ENCODE results near the gene AHNAK.
"Not testable (repeated sequence)": the region's sequence is repeated elsewhere in the genome, so short reads cannot be mapped to it uniquely, and the experiment has no call there.

AHNAK gene

DNA sequence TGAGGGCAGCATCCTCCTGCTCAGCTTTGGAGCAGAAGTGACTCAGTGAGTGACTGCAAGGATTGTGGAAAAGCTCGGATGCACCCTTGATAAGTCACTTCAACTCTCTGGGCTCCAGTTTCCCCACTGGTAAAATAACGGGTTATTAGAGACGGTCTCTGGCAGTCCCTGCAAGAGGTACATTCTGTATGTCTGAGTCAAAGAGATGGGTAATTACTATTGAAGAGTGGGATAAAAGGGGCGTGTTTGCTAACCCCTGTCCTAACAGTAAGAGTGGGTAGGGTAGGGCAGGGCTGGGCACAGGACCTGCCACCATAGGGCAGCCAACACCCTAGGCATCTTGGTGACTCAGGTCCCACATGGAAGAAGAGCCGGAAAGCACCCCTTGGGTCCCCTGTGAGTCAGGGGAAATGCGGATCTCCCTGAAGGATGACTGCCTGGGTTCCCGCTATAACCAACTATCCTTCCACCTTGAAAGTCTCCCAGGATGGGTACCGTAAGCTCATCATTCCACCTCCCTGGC, 7.3 kb upstream of the AHNAK start:
- H3K27ac ChIP-seq (ENCODE audit: insufficient read depth in 1 of 2, low read depth in 1 of 2, low read length in 2 of 2, poor library complexity in 1 of 2, severe bottlenecking in 2 of 2), result peak overlapping the region; percentile 96 to 97
- DNase-seq, result peak in 2 of 3 donors; percentile 19 to 30

DNA sequence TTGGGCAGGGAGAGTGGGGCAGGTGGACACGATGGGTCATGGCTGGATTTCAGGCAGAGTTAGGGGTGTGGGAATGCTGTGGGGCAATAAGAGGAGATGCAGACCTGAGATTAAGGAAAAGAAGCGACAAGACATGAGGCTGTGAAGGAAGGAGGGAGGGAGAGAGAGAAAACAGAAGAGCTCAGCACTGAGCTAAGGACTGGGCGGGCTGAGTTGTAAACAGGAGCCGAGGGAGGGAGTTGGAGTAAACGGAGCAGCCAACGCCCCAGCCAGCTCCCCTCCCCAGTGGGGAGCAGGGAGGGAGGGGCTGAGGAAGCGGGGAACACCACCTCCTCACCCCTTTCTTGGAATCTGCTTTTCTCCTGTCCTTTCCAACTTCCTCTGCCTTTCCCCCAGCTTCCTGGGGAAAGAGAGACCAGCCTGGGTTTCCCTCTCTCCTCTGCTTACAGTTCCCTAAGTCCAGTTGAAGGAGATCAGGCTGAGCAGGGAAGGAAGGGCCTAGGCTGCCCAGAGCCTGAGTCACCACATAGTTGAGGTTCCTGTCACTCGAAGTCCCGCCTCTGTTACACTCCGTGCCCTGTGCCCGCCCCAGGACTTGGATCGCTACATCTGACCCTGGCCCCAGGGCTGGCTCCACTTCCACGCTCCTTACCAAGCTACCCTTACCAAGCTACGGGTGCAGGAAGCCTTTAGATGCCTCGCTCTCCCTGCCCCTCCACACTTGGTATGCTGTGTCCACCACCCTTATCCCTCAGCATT, 6.7 kb upstream of the AHNAK start:
- H3K4me1 ChIP-seq (ENCODE audit: control extremely low read depth in 1 of 4, control insufficient read depth in 4 of 4, insufficient read depth in 4 of 4, low read length in 3 of 4), result peaks cover 19 to 90% (median 76%) of the 10 kb centered on the region in 4 experiments
- peak overlapping the region; percentile 96 to 97 for H3K27ac ChIP-seq (ENCODE audit: insufficient read depth in 1 of 2, low read depth in 1 of 2, low read length in 2 of 2, poor library complexity in 1 of 2, severe bottlenecking in 2 of 2)
- H3K27me3 ChIP-seq (replicated peaks in 2 of 5; ENCODE audit: control insufficient read depth in 4 of 5, insufficient read depth in 5 of 5, low read length in 4 of 5), result peaks cover 0 to 3% (median 0%) of the 10 kb centered on the region in 5 experiments
- CTCF ChIA-PET, result interaction anchor here (0.7 to 19.4 kb wide), 10 partner anchors 10 to 189 kb away, joined by 3 to 283 read pairs (median 4); partner anchors contain the start of genes AHNAK and EEF1G
- DNase-seq, result peak; percentile 72 to 87 (median 86)
- no peaks in the 10 kb centered on the region for H3K9me3 ChIP-seq (ENCODE audit: control extremely low read depth in 1 of 5, control insufficient read depth in 4 of 5, insufficient read depth in 2 of 5, low read depth in 1 of 5, low read length in 4 of 5)
- peaks cover 0 to 1% (median under 1%) of the 10 kb centered on the region in 4 experiments for H3K36me3 ChIP-seq (ENCODE audit: control insufficient read depth in 4 of 4, insufficient read depth in 4 of 4, low read length in 3 of 4)
- 0% methylated on average over 8 of the region's 15 CpGs for WGBS (ENCODE audit: insufficient coverage)
- POLR2A ChIA-PET, result interaction anchor here (1.0 kb wide), 1 partner anchor 288 kb away, joined by 3 read pairs; no protein-coding TSS in a partner anchor
- H3K4me3 ChIP-seq (ENCODE audit: control insufficient read depth in 1 of 7, extremely low read depth in 1 of 7, insufficient read depth in 4 of 7, low read depth in 2 of 7, low read length in 6 of 7), result peak overlapping the region in 5 of 7 experiments; percentile 11 to 69 (median 44)

More for the DNA sequence above, 7.3 kb upstream of the AHNAK start:
- Histone ChIP-seq H3K27me3 (replicated peaks in 2 of 5; ENCODE audit: control insufficient read depth in 4 of 5, insufficient read depth in 5 of 5, low read length in 4 of 5) (peaks cover 0 to under 1% (median 0%) of the 10 kb centered on the region in 5 experiments), H3K4me3 (ENCODE audit: control insufficient read depth in 1 of 7, extremely low read depth in 1 of 7, insufficient read depth in 4 of 7, low read depth in 2 of 7, low read length in 6 of 7) (peak overlapping the region in 2 of 7 experiments; percentile 66 to 69), H3K36me3 (ENCODE audit: control insufficient read depth in 4 of 4, insufficient read depth in 4 of 4, low read length in 3 of 4) (peaks cover 0 to 7% (median 3%) of the 10 kb centered on the region in 4 experiments), H3K9me3 (ENCODE audit: control extremely low read depth in 1 of 5, control insufficient read depth in 4 of 5, insufficient read depth in 2 of 5, low read depth in 1 of 5, low read length in 4 of 5) (no peaks in the 10 kb centered on the region), H3K4me1 (ENCODE audit: control extremely low read depth in 1 of 4, control insufficient read depth in 4 of 4, insufficient read depth in 4 of 4, low read length in 3 of 4) (peaks cover 19 to 93% (median 82%) of the 10 kb centered on the region in 4 experiments)
- POLR2A ChIA-PET, result interaction anchor here (2.3 kb wide), 1 partner anchor 9 kb away, joined by 10 read pairs; no protein-coding TSS in a partner anchor
- WGBS (ENCODE audit: insufficient coverage), result 97% methylated on average over 4 of the region's 8 CpGs
- CTCF ChIA-PET, result interaction anchor here (1.1 to 19.4 kb wide), 6 partner anchors 12 to 159 kb away, joined by 3 to 283 read pairs (median 4); partner anchors contain the start of gene AHNAK

DNA sequence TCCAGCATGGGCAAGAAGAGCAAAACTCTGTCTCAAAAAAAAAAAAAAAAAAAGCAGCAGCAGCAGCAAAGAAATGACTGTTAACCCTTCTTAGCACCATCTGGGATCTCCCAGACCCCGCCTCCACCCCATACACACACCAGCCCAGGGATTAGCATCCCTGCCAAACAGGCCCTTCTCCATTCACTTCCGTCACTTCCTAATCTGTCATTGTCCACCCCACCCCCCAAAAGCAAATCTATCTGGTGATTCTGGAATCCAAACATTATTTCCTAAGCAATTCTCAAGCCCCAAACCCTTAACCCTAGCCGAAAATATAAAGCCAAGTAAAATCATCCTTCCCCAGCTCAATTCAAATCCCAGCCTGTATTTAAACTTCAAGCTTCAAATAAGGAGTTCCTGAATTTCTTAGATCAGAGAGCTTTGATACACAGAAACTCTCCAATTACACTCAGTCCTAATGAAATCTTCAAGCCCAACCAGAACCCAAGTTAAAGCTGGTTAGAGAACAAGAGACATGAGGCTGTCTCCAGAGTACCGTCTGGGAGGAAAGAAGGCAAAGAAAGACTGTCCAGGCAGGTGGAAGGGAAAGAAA, 6.0 kb upstream of the AHNAK start:
- H3K36me3 ChIP-seq (ENCODE audit: control insufficient read depth in 4 of 4, insufficient read depth in 4 of 4, low read length in 3 of 4), result no peaks in the 10 kb centered on the region
- ChIA-PET CTCF (interaction anchor here (0.7 to 19.4 kb wide), 10 partner anchors 11 to 189 kb away, joined by 3 to 283 read pairs (median 4); partner anchors contain the start of genes AHNAK and EEF1G), POLR2A (interaction anchor here (0.6 to 1.6 kb wide), 4 partner anchors 9 to 289 kb away, joined by 3 to 5 read pairs (median 3); partner anchors contain the start of gene TTC9C)
- peak overlapping the region in 5 of 7 experiments; percentile 11 to 69 (median 44) for H3K4me3 ChIP-seq (ENCODE audit: control insufficient read depth in 1 of 7, extremely low read depth in 1 of 7, insufficient read depth in 4 of 7, low read depth in 2 of 7, low read length in 6 of 7)
- H3K27me3 ChIP-seq (replicated peaks in 2 of 5; ENCODE audit: control insufficient read depth in 4 of 5, insufficient read depth in 5 of 5, low read length in 4 of 5), result peaks cover 0 to 3% (median 0%) of the 10 kb centered on the region in 5 experiments
- no peaks in the 10 kb centered on the region for H3K9me3 ChIP-seq (ENCODE audit: control extremely low read depth in 1 of 5, control insufficient read depth in 4 of 5, insufficient read depth in 2 of 5, low read depth in 1 of 5, low read length in 4 of 5)
- no peak for DNase-seq
- H3K27ac ChIP-seq (ENCODE audit: insufficient read depth in 1 of 2, low read depth in 1 of 2, low read length in 2 of 2, poor library complexity in 1 of 2, severe bottlenecking in 2 of 2), result peak overlapping the region; percentile 96 to 97
- peaks cover 18 to 90% (median 74%) of the 10 kb centered on the region in 4 experiments for H3K4me1 ChIP-seq (ENCODE audit: control extremely low read depth in 1 of 4, control insufficient read depth in 4 of 4, insufficient read depth in 4 of 4, low read length in 3 of 4)
- WGBS (ENCODE audit: insufficient coverage), result 26% methylated on average over 2 of the region's 4 CpGs

DNA sequence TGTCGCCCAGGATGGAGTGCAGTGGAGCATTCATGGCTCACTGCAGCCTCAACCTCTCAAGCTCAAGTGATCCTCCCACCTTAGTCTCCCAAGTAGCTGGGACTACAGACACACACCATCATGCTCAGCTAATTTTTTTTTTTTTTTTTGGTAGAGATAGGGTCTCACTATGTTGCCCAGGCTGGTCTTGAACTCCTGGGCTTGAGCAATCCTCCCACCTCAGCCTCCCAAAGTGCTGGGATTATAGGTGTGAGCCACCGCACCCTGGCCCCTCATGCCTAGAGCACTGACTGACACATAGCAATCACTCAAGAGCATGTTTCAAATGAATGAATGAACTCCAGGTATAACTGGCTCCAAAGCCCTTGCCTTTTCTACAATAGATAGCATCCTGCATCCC, 3.9 kb upstream of the AHNAK start:
- POLR2A ChIA-PET; H3K4me3 ChIP-seq (ENCODE audit: control insufficient read depth in 1 of 7, extremely low read depth in 1 of 7, insufficient read depth in 4 of 7, low read depth in 2 of 7, low read length in 6 of 7); H3K27me3 ChIP-seq (replicated peaks in 2 of 5; ENCODE audit: control insufficient read depth in 4 of 5, insufficient read depth in 5 of 5, low read length in 4 of 5); H3K27ac ChIP-seq (ENCODE audit: insufficient read depth in 1 of 2, low read depth in 1 of 2, low read length in 2 of 2, poor library complexity in 1 of 2, severe bottlenecking in 2 of 2); H3K9me3 ChIP-seq (ENCODE audit: control extremely low read depth in 1 of 5, control insufficient read depth in 4 of 5, insufficient read depth in 2 of 5, low read depth in 1 of 5, low read length in 4 of 5); DNase-seq; H3K36me3 ChIP-seq (ENCODE audit: control insufficient read depth in 4 of 4, insufficient read depth in 4 of 4, low read length in 3 of 4): not testable (repeated sequence)
- CTCF ChIA-PET, result interaction anchor here (0.9 to 19.4 kb wide), 5 partner anchors 9 to 157 kb away, joined by 3 to 283 read pairs (median 6); partner anchors contain the start of gene AHNAK
- peaks cover 11 to 77% (median 69%) of the 10 kb centered on the region in 4 experiments for H3K4me1 ChIP-seq (ENCODE audit: control extremely low read depth in 1 of 4, control insufficient read depth in 4 of 4, insufficient read depth in 4 of 4, low read length in 3 of 4)
- WGBS (ENCODE audit: insufficient coverage), result 100% methylated on average over 1 of the region's 2 CpGs

DNA sequence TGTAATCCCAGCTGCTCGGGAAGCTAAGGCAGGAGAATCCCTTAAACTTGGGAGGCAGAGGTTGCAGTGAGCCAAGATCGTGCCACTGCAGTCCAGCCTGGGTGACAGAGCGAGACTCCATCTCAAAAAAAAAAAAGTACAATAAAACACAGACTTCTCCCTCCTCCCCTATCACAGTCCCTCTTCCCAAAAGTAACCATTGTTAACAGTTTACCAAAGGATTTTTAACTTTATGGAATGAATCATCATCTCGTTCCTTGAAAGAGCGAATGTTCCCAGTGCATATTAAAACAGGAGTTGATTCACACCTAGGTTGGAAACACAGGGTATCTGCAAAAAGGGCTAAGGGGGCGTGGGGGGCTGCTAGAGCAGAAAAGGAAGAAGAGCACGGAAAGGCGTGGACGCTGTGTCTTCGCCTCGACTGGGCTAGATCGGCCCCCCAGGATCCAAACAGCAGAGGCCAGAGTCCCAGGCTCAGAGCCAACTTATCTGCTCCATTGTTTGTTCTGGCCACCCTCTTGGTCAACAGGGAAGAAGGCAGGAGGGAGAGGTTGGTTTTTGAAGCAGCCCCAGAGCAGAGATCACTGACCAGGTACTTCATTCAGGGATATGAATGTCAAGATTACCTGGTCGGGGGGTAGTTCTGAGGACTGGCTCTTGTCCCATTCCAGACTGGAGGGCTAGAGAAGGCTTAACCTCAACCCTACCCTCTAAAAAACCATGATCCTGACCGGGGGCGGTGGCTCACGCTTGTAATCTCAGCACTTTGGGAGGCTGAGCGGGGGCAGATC, 2.1 kb upstream of the AHNAK start:
- ChIA-PET CTCF (interaction anchor here (0.8 to 19.4 kb wide), 4 partner anchors 7 to 127 kb away, joined by 3 to 283 read pairs (median 145); partner anchors contain the start of gene AHNAK), POLR2A (interaction anchor here (1.4 kb wide), 1 partner anchor 14 kb away, joined by 6 read pairs; no protein-coding TSS in a partner anchor)
- Histone ChIP-seq H3K4me1 (ENCODE audit: control extremely low read depth in 1 of 4, control insufficient read depth in 4 of 4, insufficient read depth in 4 of 4, low read length in 3 of 4) (peaks cover 7 to 77% (median 67%) of the 10 kb centered on the region in 4 experiments), H3K36me3 (ENCODE audit: control insufficient read depth in 4 of 4, insufficient read depth in 4 of 4, low read length in 3 of 4) (peaks cover 0 to 2% (median 0%) of the 10 kb centered on the region in 4 experiments), H3K27me3 (replicated peaks in 2 of 5; ENCODE audit: control insufficient read depth in 4 of 5, insufficient read depth in 5 of 5, low read length in 4 of 5) (peaks cover 0 to 5% (median 0%) of the 10 kb centered on the region in 5 experiments), H3K4me3 (ENCODE audit: control insufficient read depth in 1 of 7, extremely low read depth in 1 of 7, insufficient read depth in 4 of 7, low read depth in 2 of 7, low read length in 6 of 7) (no peak overlapping the region), H3K9me3 (ENCODE audit: control extremely low read depth in 1 of 5, control insufficient read depth in 4 of 5, insufficient read depth in 2 of 5, low read depth in 1 of 5, low read length in 4 of 5) (no peaks in the 10 kb centered on the region), H3K27ac (ENCODE audit: insufficient read depth in 1 of 2, low read depth in 1 of 2, low read length in 2 of 2, poor library complexity in 1 of 2, severe bottlenecking in 2 of 2) (no peak overlapping the region)
- DNase-seq, result no peak
- 98% methylated on average over 17 of the region's 17 CpGs for WGBS (ENCODE audit: insufficient coverage)

DNA sequence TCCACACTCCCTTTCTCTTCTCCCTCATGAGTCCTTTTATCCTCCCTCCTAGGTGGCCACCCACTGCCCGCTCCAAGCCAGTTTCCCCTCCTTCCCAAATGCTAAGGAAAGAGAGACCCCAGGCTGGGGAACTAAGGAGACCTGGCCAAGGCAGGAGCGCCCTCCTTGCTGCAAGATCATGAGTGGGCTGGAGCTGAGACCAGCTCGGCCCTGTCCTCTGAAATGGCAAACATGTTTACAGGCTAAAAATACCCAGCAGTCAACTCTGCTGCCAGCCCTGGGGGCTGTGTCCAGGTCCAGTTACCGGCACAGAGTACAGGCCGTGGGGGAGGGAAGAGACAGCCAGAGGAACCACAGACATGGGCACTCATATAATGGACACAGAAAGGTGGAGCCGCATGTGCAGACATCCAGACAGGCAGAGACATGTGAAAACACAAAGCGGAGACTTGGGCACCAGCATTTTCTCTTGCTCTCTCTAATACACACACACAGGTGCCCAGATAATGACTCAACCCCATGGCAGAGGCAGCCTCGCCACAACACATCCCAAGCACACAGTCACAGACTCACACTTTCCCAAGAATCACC, 1.2 kb upstream of the AHNAK start:
- H3K27ac ChIP-seq (ENCODE audit: insufficient read depth in 1 of 2, low read depth in 1 of 2, low read length in 2 of 2, poor library complexity in 1 of 2, severe bottlenecking in 2 of 2), result no peak overlapping the region
- CTCF ChIA-PET, result interaction anchor here (2.0 to 13.6 kb wide), 2 partner anchors 11 to 123 kb away, joined by 7 to 283 read pairs; no protein-coding TSS in a partner anchor
- POLR2A ChIA-PET, result interaction anchor here (1.0 to 1.4 kb wide), 2 partner anchors 10 to 15 kb away, joined by 5 to 6 read pairs; no protein-coding TSS in a partner anchor
- H3K36me3 ChIP-seq (ENCODE audit: control insufficient read depth in 4 of 4, insufficient read depth in 4 of 4, low read length in 3 of 4), result peaks cover 0 to 7% (median 0%) of the 10 kb centered on the region in 4 experiments
- peak overlapping the region in 5 of 7 experiments; percentile 17 to 97 (median 71) for H3K4me3 ChIP-seq (ENCODE audit: control insufficient read depth in 1 of 7, extremely low read depth in 1 of 7, insufficient read depth in 4 of 7, low read depth in 2 of 7, low read length in 6 of 7)
- peaks cover 0 to 5% (median 0%) of the 10 kb centered on the region in 5 experiments for H3K27me3 ChIP-seq (replicated peaks in 2 of 5; ENCODE audit: control insufficient read depth in 4 of 5, insufficient read depth in 5 of 5, low read length in 4 of 5)
- H3K4me1 ChIP-seq (ENCODE audit: control extremely low read depth in 1 of 4, control insufficient read depth in 4 of 4, insufficient read depth in 4 of 4, low read length in 3 of 4), result peaks cover 4 to 77% (median 67%) of the 10 kb centered on the region in 4 experiments
- no peak for DNase-seq
- 93% methylated on average over 6 of the region's 8 CpGs for WGBS (ENCODE audit: insufficient coverage)
- H3K9me3 ChIP-seq (ENCODE audit: control extremely low read depth in 1 of 5, control insufficient read depth in 4 of 5, insufficient read depth in 2 of 5, low read depth in 1 of 5, low read length in 4 of 5), result no peaks in the 10 kb centered on the region

Data from common myeloid progenitor, CD34-positive (primary cell).